Central memory CD4-positive, alpha-beta T cell (primary cell): ENCODE measurements around the gene SLC30A10.
"Not testable (repeated sequence)": the region's sequence is repeated elsewhere in the genome, so short reads cannot be mapped to it uniquely, and the experiment has no call there.

ENCODE experiments used
- DNase-seq: peaks from one replicate; pipeline ENCODE4 v3.0.0; 2022

SLC30A10 gene

GRCh38 chr1:219888667-219889066 is 39.7 kb downstream of the SLC30A10 start:
- DNase-seq, result not testable (repeated sequence)

DNA sequence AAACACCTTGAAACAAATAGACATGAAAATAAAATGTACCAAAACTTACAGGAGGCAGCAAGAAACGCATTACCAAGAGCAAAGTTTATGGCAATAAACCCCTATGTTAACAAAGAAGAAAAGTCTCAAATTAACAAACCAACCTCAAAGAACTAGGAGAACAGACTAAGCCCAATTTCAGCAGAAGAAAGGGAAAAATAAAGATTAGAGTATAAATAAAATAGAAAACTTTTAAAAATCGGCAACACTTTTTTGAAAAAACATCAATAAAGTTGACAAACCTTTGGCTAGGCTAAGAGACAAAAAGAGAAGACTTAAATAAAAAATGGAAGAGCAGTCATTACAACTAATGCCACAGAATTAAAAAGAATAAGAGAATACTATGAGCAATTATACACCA is 42.7 kb downstream of the SLC30A10 start:
- no peak for DNase-seq

GRCh38 chr1:219883400-219884332 is 44.7 kb downstream of the SLC30A10 start:
- no peak for DNase-seq

DNA sequence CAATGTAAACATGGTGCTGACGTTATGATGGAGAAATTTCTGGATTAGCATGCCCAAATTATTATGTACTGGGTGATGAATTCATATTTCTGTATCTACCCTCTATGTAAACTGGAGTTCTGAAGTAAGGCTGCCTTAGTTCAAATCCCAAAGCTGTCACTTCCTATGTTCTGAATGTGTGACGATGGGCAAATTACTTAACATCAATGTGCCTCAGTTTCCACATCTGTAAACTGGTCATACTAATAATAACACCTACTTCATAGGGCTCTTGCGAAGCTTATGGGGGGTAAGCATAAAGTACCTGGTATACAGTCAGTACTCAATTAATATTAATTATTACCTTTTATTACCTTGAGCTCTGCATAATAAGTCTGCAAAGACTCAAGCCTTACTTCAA is 45.6 kb downstream of the SLC30A10 start:
- DNase-seq, result no peak

DNA sequence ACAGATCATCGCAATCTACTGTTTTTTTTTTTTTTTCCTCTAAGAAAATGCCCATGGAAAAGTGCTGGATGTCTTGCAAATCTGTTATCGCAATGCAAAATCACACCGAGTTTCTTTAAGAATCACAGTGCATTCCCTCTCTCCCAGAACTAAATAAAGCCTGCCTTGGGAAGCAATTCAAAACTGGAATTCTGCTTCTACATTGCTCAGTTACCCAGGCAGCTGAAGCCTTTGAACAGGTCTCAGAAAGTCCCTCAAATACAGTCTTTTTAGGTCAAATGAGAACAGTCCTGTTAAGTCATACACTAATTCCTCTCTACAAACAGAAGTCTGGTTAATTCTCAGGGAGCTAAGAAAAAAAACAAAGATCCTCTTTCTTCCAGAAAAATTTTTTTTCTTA is 46.3 kb downstream of the SLC30A10 start:
- DNase-seq, result no peak

- no peak for DNase-seq
These were observed 47.4 kb downstream of the SLC30A10 start for GRCh38 chr1:219880765-219881457.

GRCh38 chr1:219876798-219877209 is 51.6 kb downstream of the SLC30A10 start:
- no peak for DNase-seq

GRCh38 chr1:219875860-219876259 is 52.5 kb downstream of the SLC30A10 start:
- DNase-seq, result no peak

- DNase-seq, result not testable (repeated sequence)
These were observed 55.8 kb downstream of the SLC30A10 start for GRCh38 chr1:219872538-219872937.

GRCh38 chr1:219871427-219872057 is 56.8 kb downstream of the SLC30A10 start:
- no peak for DNase-seq

DNA sequence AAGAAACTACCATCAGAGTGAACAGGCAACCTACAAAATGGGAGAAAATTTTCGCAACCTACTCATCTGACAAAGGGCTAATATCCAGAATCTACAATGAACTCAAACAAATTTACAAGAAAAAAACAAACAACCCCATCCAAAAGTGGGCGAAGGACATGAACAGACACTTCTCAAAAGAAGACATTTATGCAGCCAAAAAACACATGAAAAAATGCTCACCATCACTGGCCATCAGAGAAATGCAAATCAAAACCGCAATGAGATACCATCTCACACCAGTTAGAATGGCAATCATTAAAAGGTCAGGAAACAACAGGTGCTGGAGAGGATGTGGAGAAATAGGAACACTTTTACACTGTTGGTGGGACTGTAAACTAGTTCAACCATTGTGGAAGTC is 59.7 kb downstream of the SLC30A10 start:
- DNase-seq, result not testable (repeated sequence)
